Large intestine (tissue), 3 donors: ENCODE measurements around the gene PIK3CD. TPM values are rescaled to one million over a fixed set of nuclear protein-coding genes. Genes with fewer than 3 reads are reported as not detected.
"Not testable (repeated sequence)": the region's sequence is repeated elsewhere in the genome, so short reads cannot be mapped to it uniquely, and the experiment has no call there.

Source experiments
- DNase-seq, 2 donors: peaks; one replicate each; pipeline versions ENCODE4 v3.0.0 to v3.0.0-alpha.2; 2013
- H3K27ac ChIP-seq: one replicate; pipeline ENCODE4 v1.5.1; 2013; ENCODE audit warnings: low read length
- H3K27me3 ChIP-seq: 2 replicates; pipeline ENCODE4 v1.6.1; 2013; ENCODE audit warnings: low read length; ENCODE audit not compliant: control insufficient read depth, insufficient read depth
- H3K36me3 ChIP-seq: 2 replicates; pipeline ENCODE4 v1.6.1; 2013; ENCODE audit warnings: low read length; ENCODE audit not compliant: control insufficient read depth, insufficient read depth
- H3K4me1 ChIP-seq: one replicate; pipeline ENCODE4 v1.6.1; 2013; ENCODE audit warnings: low read length; ENCODE audit not compliant: control insufficient read depth, insufficient read depth
- H3K4me3 ChIP-seq: one replicate; pipeline ENCODE4 v1.5.1; 2013; ENCODE audit warnings: low read length
- H3K9me3 ChIP-seq: one replicate; pipeline ENCODE4 v1.6.1; 2013; ENCODE audit warnings: mild to moderate bottlenecking, low read depth, low read length, moderate library complexity; ENCODE audit not compliant: control insufficient read depth
- WGBS: methylation state at CpG from one replicate; pipeline ENCODE4 v1.1.5; 2013; ENCODE audit warnings: low lambda C conversion rate; ENCODE audit not compliant: insufficient coverage; 5-methylcytosine and 5-hydroxymethylcytosine counted together
- polyA plus RNA-seq: library from polyadenylated mRNA; unstranded; fragments of 120-200 nt; gene quantifications from one replicate; pipeline ENCODE4 v1.2.1, GENCODE V29; 2013

The PIK3CD gene
- polyA plus RNA-seq, 1 donor, result 16.1 TPM

DNA sequence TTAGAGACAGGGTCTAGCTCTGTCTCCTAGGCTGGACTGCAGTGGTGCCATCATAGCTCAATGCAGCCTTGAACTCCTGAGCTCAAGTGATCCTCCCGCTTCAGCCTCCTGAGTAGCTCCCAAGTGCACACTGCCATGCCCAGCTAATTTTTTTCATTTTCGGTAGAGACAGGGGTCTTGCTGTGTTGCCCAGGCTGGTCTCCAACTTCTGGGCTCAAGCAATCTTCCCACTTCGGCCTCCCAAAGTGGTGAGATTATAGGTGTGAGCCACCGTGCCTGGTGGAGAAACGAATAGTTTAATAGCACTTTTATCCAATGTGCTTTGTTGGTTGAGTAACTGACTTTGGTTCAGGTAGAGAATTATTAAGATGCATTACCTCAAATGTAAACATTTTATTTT lies 20.9 kb downstream of the PIK3CD start:
- H3K9me3 ChIP-seq, result no peaks in the 10 kb centered on the region
- no peak overlapping the region for H3K4me3 ChIP-seq
- H3K27me3 ChIP-seq, result peaks cover 2% of the 10 kb centered on the region
- no peak overlapping the region for H3K27ac ChIP-seq
- no CpG with 5 or more reads among the region's 5 CpGs for WGBS
- no peaks in the 10 kb centered on the region for H3K36me3 ChIP-seq
- no peak for DNase-seq
- H3K4me1 ChIP-seq, result no peaks in the 10 kb centered on the region

GRCh38 chr1:9675393-9675792 lies 23.9 kb downstream of the PIK3CD start:
- Histone ChIP-seq H3K4me1 (no peaks in the 10 kb centered on the region), H3K27me3 (no peaks in the 10 kb centered on the region), H3K36me3 (no peaks in the 10 kb centered on the region), H3K9me3 (no peaks in the 10 kb centered on the region), H3K27ac (no peak overlapping the region), H3K4me3 (no peak overlapping the region)
- no peak for DNase-seq
- WGBS, result no CpG with 5 or more reads among the region's 3 CpGs

GRCh38 chr1:9676128-9676527 lies 24.6 kb downstream of the PIK3CD start:
- not testable (repeated sequence) for H3K36me3 ChIP-seq, H3K9me3 ChIP-seq, H3K4me1 ChIP-seq, H3K27ac ChIP-seq, DNase-seq, H3K4me3 ChIP-seq, H3K27me3 ChIP-seq
- no CpG with 5 or more reads among the region's 7 CpGs for WGBS

DNA sequence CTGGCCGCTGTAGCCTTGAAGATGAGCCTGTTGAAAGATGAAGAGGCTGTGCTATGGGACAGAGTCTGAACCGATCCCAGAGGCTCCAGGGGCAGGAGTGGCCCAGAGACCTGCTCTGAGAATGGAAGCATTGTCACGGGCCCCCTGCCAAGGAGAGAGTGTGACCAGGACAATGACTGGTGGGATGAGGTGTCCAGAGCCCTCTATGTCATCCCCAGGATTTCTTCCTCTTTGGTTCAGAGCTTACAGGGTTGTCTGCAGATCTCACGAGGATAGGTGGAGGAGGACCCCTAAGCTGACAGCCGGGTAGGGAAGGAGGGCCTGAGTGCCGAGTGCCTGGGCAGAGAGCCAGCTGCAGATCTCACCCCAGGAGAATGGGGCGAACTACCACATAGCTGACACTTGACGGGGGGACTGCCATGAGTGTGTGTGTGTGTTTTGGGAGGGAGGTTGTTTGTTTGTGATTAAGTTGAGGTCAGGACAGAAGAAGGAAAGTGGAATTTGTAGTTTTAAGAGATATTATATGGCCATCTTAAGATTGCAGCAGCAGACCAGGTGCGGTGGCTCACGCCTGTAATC lies 25.4 kb downstream of the PIK3CD start:
- Histone ChIP-seq H3K4me3 (no peak overlapping the region), H3K27me3 (no peaks in the 10 kb centered on the region), H3K4me1 (no peaks in the 10 kb centered on the region), H3K27ac (no peak overlapping the region), H3K9me3 (no peaks in the 10 kb centered on the region), H3K36me3 (no peaks in the 10 kb centered on the region)
- no CpG with 5 or more reads among the region's 10 CpGs for WGBS
- DNase-seq, result no peak

- H3K9me3 ChIP-seq, result no peaks in the 10 kb centered on the region
- H3K4me1 ChIP-seq, result no peaks in the 10 kb centered on the region
- no peak for DNase-seq
- H3K36me3 ChIP-seq, result no peaks in the 10 kb centered on the region
- no peaks in the 10 kb centered on the region for H3K27me3 ChIP-seq
- WGBS, result no CpG with 5 or more reads among the region's 2 CpGs
- no peak overlapping the region for H3K27ac ChIP-seq
- H3K4me3 ChIP-seq, result no peak overlapping the region
Observed at GRCh38 chr1:9680091-9680490, 28.6 kb downstream of the PIK3CD start.

DNA sequence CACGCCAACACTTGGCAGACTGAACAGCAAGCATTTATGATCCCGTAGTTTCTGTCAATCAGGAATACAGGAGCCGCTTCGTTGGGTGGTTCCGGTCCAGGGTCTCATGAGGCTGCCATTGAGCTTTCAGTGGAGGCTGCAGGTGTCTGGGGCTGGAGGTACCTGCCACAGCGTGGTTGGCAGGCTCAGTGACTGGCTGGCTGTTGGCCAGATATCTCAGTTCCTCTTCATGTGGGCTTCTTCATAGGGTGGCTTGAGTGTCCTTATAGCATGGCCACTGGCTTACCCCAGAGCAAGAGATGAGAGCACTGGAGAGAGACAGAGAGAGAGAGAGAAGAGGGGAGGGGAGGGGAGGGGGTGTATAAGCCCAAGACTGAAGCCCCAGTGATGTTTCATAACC lies 29.3 kb downstream of the PIK3CD start:
- H3K27me3 ChIP-seq, result no peaks in the 10 kb centered on the region
- DNase-seq, result no peak
- H3K9me3 ChIP-seq, result no peaks in the 10 kb centered on the region
- no peak overlapping the region for H3K27ac ChIP-seq
- H3K4me3 ChIP-seq, result no peak overlapping the region
- WGBS, result no CpG with 5 or more reads among the region's 6 CpGs
- H3K36me3 ChIP-seq, result no peaks in the 10 kb centered on the region
- no peaks in the 10 kb centered on the region for H3K4me1 ChIP-seq

GRCh38 chr1:9684801-9685200 lies 33.3 kb downstream of the PIK3CD start:
- Histone ChIP-seq H3K27me3 (peaks cover 9% of the 10 kb centered on the region), H3K9me3 (no peaks in the 10 kb centered on the region), H3K4me1 (peaks cover 12% of the 10 kb centered on the region), H3K27ac (no peak overlapping the region), H3K4me3 (no peak overlapping the region), H3K36me3 (no peaks in the 10 kb centered on the region)
- WGBS, result no CpG with 5 or more reads among the region's 1 CpG
- DNase-seq, result no peak

GRCh38 chr1:9687120-9687873 lies 35.8 kb downstream of the PIK3CD start:
- Histone ChIP-seq H3K27me3 (peaks cover 27% of the 10 kb centered on the region), H3K36me3 (no peaks in the 10 kb centered on the region), H3K9me3 (no peaks in the 10 kb centered on the region), H3K27ac (no peak overlapping the region), H3K4me1 (peaks cover 12% of the 10 kb centered on the region), H3K4me3 (peak overlapping the region; percentile 73)
- WGBS, result no CpG with 5 or more reads among the region's 42 CpGs
- DNase-seq, result peak; percentile 53 to 81

- WGBS, result no CpG with 5 or more reads among the region's 34 CpGs
- DNase-seq, result peak in 1 of 2 donors; percentile 53
- Histone ChIP-seq H3K4me3 (peak overlapping the region; percentile 73), H3K4me1 (peaks cover 12% of the 10 kb centered on the region), H3K9me3 (no peaks in the 10 kb centered on the region), H3K27me3 (peaks cover 27% of the 10 kb centered on the region), H3K36me3 (no peaks in the 10 kb centered on the region), H3K27ac (no peak overlapping the region)
Observed at GRCh38 chr1:9687874-9688582, 36.5 kb downstream of the PIK3CD start.

- WGBS, result no CpG with 5 or more reads among the region's 14 CpGs
- H3K27ac ChIP-seq, result no peak overlapping the region
- H3K9me3 ChIP-seq, result no peaks in the 10 kb centered on the region
- H3K36me3 ChIP-seq, result no peaks in the 10 kb centered on the region
- H3K4me3 ChIP-seq, result peak overlapping the region; percentile 73
- H3K27me3 ChIP-seq, result peaks cover 27% of the 10 kb centered on the region
- no peak for DNase-seq
- peaks cover 12% of the 10 kb centered on the region for H3K4me1 ChIP-seq
Observed at GRCh38 chr1:9688599-9688998, 37.1 kb downstream of the PIK3CD start.
